ENCODE measurements around the gene CASS4.
"Not testable (repeated sequence)": the region's sequence is repeated elsewhere in the genome, so short reads cannot be mapped to it uniquely, and the experiment has no call there.

CASS4 gene

GRCh38 chr20:56411287-56411686 lies 773 bp upstream of the CASS4 start:
- ATAC-seq, H3K27me3 Mint-ChIP-seq, H3K9me3 Mint-ChIP-seq, DNase-seq: not testable (repeated sequence)
- peak overlapping the region; percentile 77 to 94 for H3K27ac Mint-ChIP-seq
- H3K4me1 Mint-ChIP-seq, result peaks cover 59% of the 10 kb centered on the region
- peak overlapping the region; percentile 81 to 84 for H3K4me3 Mint-ChIP-seq

GRCh38 chr20:56412473-56412790 lies 372 bp downstream of the CASS4 start:
- DNase-seq, result no peak
- H3K27ac Mint-ChIP-seq, result peak overlapping the region; percentile 83 to 94
- H3K27me3 Mint-ChIP-seq, result no peaks in the 10 kb centered on the region
- ATAC-seq, result no peak
- H3K9me3 Mint-ChIP-seq, result peaks cover 4 to 7% of the 10 kb centered on the region in 2 donors
- H3K4me3 Mint-ChIP-seq, result peak overlapping the region; percentile 81 to 84
- peaks cover 70% of the 10 kb centered on the region for H3K4me1 Mint-ChIP-seq

GRCh38 chr20:56412949-56413348 lies 889 bp downstream of the CASS4 start:
- Mint-ChIP-seq H3K4me3 (peak overlapping the region; percentile 81 to 84), H3K4me1 (peaks cover 75% of the 10 kb centered on the region), H3K27ac (peak overlapping the region; percentile 83 to 94), H3K9me3 (peaks cover 4 to 7% of the 10 kb centered on the region in 2 donors), H3K27me3 (no peaks in the 10 kb centered on the region)
- ATAC-seq, result no peak
- DNase-seq, result no peak

- ATAC-seq (peak; percentile 85), DNase-seq (peak; percentile 40 to 75)
- no peaks in the 10 kb centered on the region for H3K27me3 Mint-ChIP-seq
- peak overlapping the region; percentile 46 to 67 for H3K4me3 Mint-ChIP-seq
- H3K4me1 Mint-ChIP-seq, result peaks cover 87% of the 10 kb centered on the region
- H3K27ac Mint-ChIP-seq, result peak overlapping the region; percentile 5 to 72
- H3K9me3 Mint-ChIP-seq, result peaks cover 4 to 7% of the 10 kb centered on the region in 2 donors
Measured at GRCh38 chr20:56414842-56415765, 3.0 kb downstream of the CASS4 start.

- peak overlapping the region; percentile 42 to 79 for H3K4me3 Mint-ChIP-seq
- H3K4me1 Mint-ChIP-seq, result peaks cover 90% of the 10 kb centered on the region
- ATAC-seq (no peak), DNase-seq (no peak)
- H3K27ac Mint-ChIP-seq, result no peak overlapping the region
- no peaks in the 10 kb centered on the region for H3K27me3 Mint-ChIP-seq
- peaks cover 1 to 7% of the 10 kb centered on the region in 2 donors for H3K9me3 Mint-ChIP-seq
Measured at GRCh38 chr20:56417402-56417801, 5.3 kb downstream of the CASS4 start.

GRCh38 chr20:56417911-56418310 lies 5.9 kb downstream of the CASS4 start:
- Mint-ChIP-seq H3K4me1 (peaks cover 90% of the 10 kb centered on the region), H3K9me3 (peaks cover 0 to 7% of the 10 kb centered on the region in 2 donors), H3K4me3 (peak overlapping the region; percentile 76 to 79), H3K27ac (peak overlapping the region; percentile 95 to 97), H3K27me3 (no peaks in the 10 kb centered on the region)
- ATAC-seq, result no peak
- no peak for DNase-seq

GRCh38 chr20:56418385-56418861 lies 6.4 kb downstream of the CASS4 start:
- peak overlapping the region; percentile 76 to 79 for H3K4me3 Mint-ChIP-seq
- H3K4me1 Mint-ChIP-seq, result peaks cover 93% of the 10 kb centered on the region
- no peaks in the 10 kb centered on the region for H3K27me3 Mint-ChIP-seq
- H3K9me3 Mint-ChIP-seq, result peaks cover 0 to 7% of the 10 kb centered on the region in 2 donors
- ATAC-seq (peak; percentile 72), DNase-seq (peak in 1 of 2 donors; percentile 37)
- H3K27ac Mint-ChIP-seq, result peak overlapping the region; percentile 95 to 97

GRCh38 chr20:56420028-56420427 lies 8.0 kb downstream of the CASS4 start:
- Mint-ChIP-seq H3K4me1 (peaks cover 86% of the 10 kb centered on the region), H3K27me3 (no peaks in the 10 kb centered on the region), H3K4me3 (no peak overlapping the region), H3K27ac (peak overlapping the region in 1 of 2 donors; percentile 42), H3K9me3 (no peaks in the 10 kb centered on the region)
- ATAC-seq (no peak), DNase-seq (no peak)

- Mint-ChIP-seq H3K27ac (peak overlapping the region; percentile 4 to 82), H3K4me3 (peak overlapping the region; percentile 52 to 61), H3K4me1 (peaks cover 88% of the 10 kb centered on the region), H3K9me3 (no peaks in the 10 kb centered on the region), H3K27me3 (no peaks in the 10 kb centered on the region)
- no peak for ATAC-seq
- no peak for DNase-seq
Measured at GRCh38 chr20:56420940-56421688, 9.1 kb downstream of the CASS4 start.

GRCh38 chr20:56422076-56422823 lies 10.2 kb downstream of the CASS4 start:
- Mint-ChIP-seq H3K27me3 (no peaks in the 10 kb centered on the region), H3K27ac (peak overlapping the region; percentile 76 to 96), H3K9me3 (no peaks in the 10 kb centered on the region), H3K4me1 (peaks cover 85% of the 10 kb centered on the region), H3K4me3 (peak overlapping the region; percentile 50 to 56)
- ATAC-seq (no peak), DNase-seq (no peak)

GRCh38 chr20:56422824-56423189 lies 10.7 kb downstream of the CASS4 start:
- ATAC-seq (no peak), DNase-seq (no peak)
- peak overlapping the region; percentile 50 to 56 for H3K4me3 Mint-ChIP-seq
- H3K27ac Mint-ChIP-seq, result peak overlapping the region; percentile 76 to 96
- H3K9me3 Mint-ChIP-seq, result no peaks in the 10 kb centered on the region
- peaks cover 85% of the 10 kb centered on the region for H3K4me1 Mint-ChIP-seq
- no peaks in the 10 kb centered on the region for H3K27me3 Mint-ChIP-seq

- DNase-seq, result no peak
- H3K4me3 Mint-ChIP-seq, result peak overlapping the region; percentile 50 to 56
- H3K27ac Mint-ChIP-seq, result peak overlapping the region; percentile 76 to 96
- H3K4me1 Mint-ChIP-seq, result peaks cover 85% of the 10 kb centered on the region
- no peak for ATAC-seq
- no peaks in the 10 kb centered on the region for H3K9me3 Mint-ChIP-seq
- H3K27me3 Mint-ChIP-seq, result no peaks in the 10 kb centered on the region
Measured at GRCh38 chr20:56423211-56423610, 11.2 kb downstream of the CASS4 start.

- Mint-ChIP-seq H3K4me1 (peaks cover 85% of the 10 kb centered on the region), H3K27me3 (no peaks in the 10 kb centered on the region), H3K27ac (no peak overlapping the region), H3K4me3 (no peak overlapping the region), H3K9me3 (no peaks in the 10 kb centered on the region)
- ATAC-seq, result no peak
- no peak for DNase-seq
Measured at GRCh38 chr20:56423886-56424285, 11.8 kb downstream of the CASS4 start.

GRCh38 chr20:56424931-56425330 lies 12.9 kb downstream of the CASS4 start:
- Mint-ChIP-seq H3K4me1 (peaks cover 85% of the 10 kb centered on the region), H3K27me3 (no peaks in the 10 kb centered on the region), H3K9me3 (no peaks in the 10 kb centered on the region), H3K4me3 (no peak overlapping the region), H3K27ac (no peak overlapping the region)
- DNase-seq (no peak), ATAC-seq (no peak)

- no peak overlapping the region for H3K4me3 Mint-ChIP-seq
- DNase-seq (no peak), ATAC-seq (no peak)
- no peaks in the 10 kb centered on the region for H3K27me3 Mint-ChIP-seq
- no peaks in the 10 kb centered on the region for H3K9me3 Mint-ChIP-seq
- H3K4me1 Mint-ChIP-seq, result peaks cover 85% of the 10 kb centered on the region
- H3K27ac Mint-ChIP-seq, result peak overlapping the region in 1 of 2 donors; percentile 21
Measured at GRCh38 chr20:56426026-56426425, 14.0 kb downstream of the CASS4 start.
